Measurements from ENCODE around the gene GUCY1A1. TPM values are rescaled to one million over a fixed set of nuclear protein-coding genes. Genes with fewer than 3 reads are reported as not detected.

Gene GUCY1A1
- total RNA-seq, result not detected

- H3K36me3 Mint-ChIP-seq (ENCODE audit: low read depth), result no peaks in the 10 kb centered on the region
- ChIA-PET CTCF (no interaction called here), POLR2A (interaction anchor here (1.3 kb wide), 1 partner anchor 287 kb away, joined by 3 read pairs; the partner anchor contains the start of gene CTSO)
- H3K4me1 Mint-ChIP-seq, result peaks cover 15% of the 10 kb centered on the region
- H3K27me3 Mint-ChIP-seq, result peaks cover 61% of the 10 kb centered on the region
- H3K4me3 Mint-ChIP-seq, result peak within 1 kb of the TSS; percentile 74
- H3K27ac Mint-ChIP-seq, result no peak within 1 kb of the TSS
- no peak for DNase-seq
- H3K9me3 Mint-ChIP-seq, result no peaks in the 10 kb centered on the region
Measured at GRCh38 chr4:155666344-155667221, at the start of gene GUCY1A1. TSS of gene GUCY1A1 (plus strand) at chr4:155666848. CDS start at chr4:155696868, 30,020 bp downstream.

- no peaks in the 10 kb centered on the region for H3K4me1 Mint-ChIP-seq
- peaks cover 5% of the 10 kb centered on the region for H3K27me3 Mint-ChIP-seq
- ChIA-PET POLR2A (no interaction called here), CTCF (no interaction called here)
- H3K9me3 Mint-ChIP-seq, result no peaks in the 10 kb centered on the region
- DNase-seq, result no peak
- H3K4me3 Mint-ChIP-seq, result no peak overlapping the region
- no peaks in the 10 kb centered on the region for H3K36me3 Mint-ChIP-seq (ENCODE audit: low read depth)
- H3K27ac Mint-ChIP-seq, result no peak overlapping the region
Measured at GRCh38 chr4:155617296-155617695, 49.4 kb upstream of the GUCY1A1 start.

- H3K27ac Mint-ChIP-seq, result no peak overlapping the region
- DNase-seq, result no peak
- CTCF ChIA-PET, result no interaction called here
- no peaks in the 10 kb centered on the region for H3K9me3 Mint-ChIP-seq
- H3K36me3 Mint-ChIP-seq (ENCODE audit: low read depth), result no peaks in the 10 kb centered on the region
- peaks cover 5% of the 10 kb centered on the region for H3K27me3 Mint-ChIP-seq
- no peaks in the 10 kb centered on the region for H3K4me1 Mint-ChIP-seq
- H3K4me3 Mint-ChIP-seq, result no peak overlapping the region
- POLR2A ChIA-PET, result no interaction called here
Measured at GRCh38 chr4:155618183-155618838, 48.3 kb upstream of the GUCY1A1 start.

GRCh38 chr4:155620637-155621036 lies 46.0 kb upstream of the GUCY1A1 start:
- no peak overlapping the region for H3K27ac Mint-ChIP-seq

GRCh38 chr4:155624478-155624877 lies 42.2 kb upstream of the GUCY1A1 start:
- H3K36me3 Mint-ChIP-seq (ENCODE audit: low read depth), result no peaks in the 10 kb centered on the region
- no peak for DNase-seq
- ChIA-PET CTCF (no interaction called here), POLR2A (no interaction called here)
- no peak overlapping the region for H3K4me3 Mint-ChIP-seq
- H3K27ac Mint-ChIP-seq, result no peak overlapping the region
- H3K9me3 Mint-ChIP-seq, result no peaks in the 10 kb centered on the region
- no peaks in the 10 kb centered on the region for H3K27me3 Mint-ChIP-seq
- H3K4me1 Mint-ChIP-seq, result no peaks in the 10 kb centered on the region

More at GRCh38 chr4:155620637-155621036, 46.0 kb upstream of the GUCY1A1 start:
- Mint-ChIP-seq H3K4me3 (no peak overlapping the region), H3K36me3 (ENCODE audit: low read depth) (no peaks in the 10 kb centered on the region), H3K27me3 (peaks cover 2% of the 10 kb centered on the region), H3K4me1 (no peaks in the 10 kb centered on the region), H3K9me3 (no peaks in the 10 kb centered on the region)
- ChIA-PET CTCF (no interaction called here), POLR2A (no interaction called here)
- DNase-seq, result no peak

- no peak for DNase-seq
- no peaks in the 10 kb centered on the region for H3K4me1 Mint-ChIP-seq
- H3K27ac Mint-ChIP-seq, result no peak overlapping the region
- no peak overlapping the region for H3K4me3 Mint-ChIP-seq
- ChIA-PET CTCF (no interaction called here), POLR2A (no interaction called here)
- no peaks in the 10 kb centered on the region for H3K27me3 Mint-ChIP-seq
- H3K36me3 Mint-ChIP-seq (ENCODE audit: low read depth), result no peaks in the 10 kb centered on the region
- no peaks in the 10 kb centered on the region for H3K9me3 Mint-ChIP-seq
Measured at GRCh38 chr4:155626561-155626960, 40.1 kb upstream of the GUCY1A1 start.

- no peak for DNase-seq
- Mint-ChIP-seq H3K4me1 (no peaks in the 10 kb centered on the region), H3K4me3 (no peak overlapping the region), H3K36me3 (ENCODE audit: low read depth) (no peaks in the 10 kb centered on the region), H3K27me3 (no peaks in the 10 kb centered on the region), H3K27ac (no peak overlapping the region), H3K9me3 (no peaks in the 10 kb centered on the region)
- CTCF ChIA-PET, result no interaction called here
- POLR2A ChIA-PET, result no interaction called here
Measured at GRCh38 chr4:155629183-155629825, 37.3 kb upstream of the GUCY1A1 start.

- Mint-ChIP-seq H3K27ac (no peak overlapping the region), H3K4me3 (no peak overlapping the region), H3K27me3 (no peaks in the 10 kb centered on the region), H3K4me1 (no peaks in the 10 kb centered on the region), H3K9me3 (no peaks in the 10 kb centered on the region), H3K36me3 (ENCODE audit: low read depth) (no peaks in the 10 kb centered on the region)
- POLR2A ChIA-PET, result no interaction called here
- CTCF ChIA-PET, result no interaction called here
- DNase-seq, result no peak
Measured at GRCh38 chr4:155629956-155630355, 36.7 kb upstream of the GUCY1A1 start.

- Mint-ChIP-seq H3K36me3 (ENCODE audit: low read depth) (no peaks in the 10 kb centered on the region), H3K4me3 (no peak overlapping the region), H3K9me3 (no peaks in the 10 kb centered on the region), H3K4me1 (no peaks in the 10 kb centered on the region), H3K27me3 (no peaks in the 10 kb centered on the region), H3K27ac (no peak overlapping the region)
- POLR2A ChIA-PET, result no interaction called here
- no peak for DNase-seq
- CTCF ChIA-PET, result no interaction called here
Measured at GRCh38 chr4:155632310-155632840, 34.3 kb upstream of the GUCY1A1 start.

- peaks cover 17% of the 10 kb centered on the region for H3K4me1 Mint-ChIP-seq
- POLR2A ChIA-PET, result no interaction called here
Measured at GRCh38 chr4:155638195-155638965, 28.3 kb upstream of the GUCY1A1 start.

GRCh38 chr4:155639704-155640523 lies 26.7 kb upstream of the GUCY1A1 start:
- H3K36me3 Mint-ChIP-seq (ENCODE audit: low read depth), result no peaks in the 10 kb centered on the region
- no peaks in the 10 kb centered on the region for H3K9me3 Mint-ChIP-seq
- peaks cover 17% of the 10 kb centered on the region for H3K27me3 Mint-ChIP-seq
- CTCF ChIA-PET, result no interaction called here
- H3K4me3 Mint-ChIP-seq, result no peak overlapping the region
- POLR2A ChIA-PET, result no interaction called here
- no peak for DNase-seq
- H3K27ac Mint-ChIP-seq, result no peak overlapping the region
- H3K4me1 Mint-ChIP-seq, result peaks cover 17% of the 10 kb centered on the region

More at GRCh38 chr4:155638195-155638965, 28.3 kb upstream of the GUCY1A1 start:
- Mint-ChIP-seq H3K4me3 (no peak overlapping the region), H3K27ac (no peak overlapping the region), H3K36me3 (ENCODE audit: low read depth) (no peaks in the 10 kb centered on the region), H3K9me3 (no peaks in the 10 kb centered on the region), H3K27me3 (peaks cover 17% of the 10 kb centered on the region)
- DNase-seq, result no peak
- CTCF ChIA-PET, result no interaction called here

- Mint-ChIP-seq H3K27me3 (peaks cover 17% of the 10 kb centered on the region), H3K9me3 (no peaks in the 10 kb centered on the region), H3K36me3 (ENCODE audit: low read depth) (no peaks in the 10 kb centered on the region), H3K4me1 (peaks cover 17% of the 10 kb centered on the region), H3K27ac (no peak overlapping the region), H3K4me3 (no peak overlapping the region)
- DNase-seq, result no peak
- ChIA-PET POLR2A (no interaction called here), CTCF (no interaction called here)
Measured at GRCh38 chr4:155640751-155641150, 25.9 kb upstream of the GUCY1A1 start.

All from activated CD4-positive, alpha-beta memory T cell treated with anti-CD3 and anti-CD28 coated beads, Interleukin-2, amount 10 ng/mL, durations not matched to agents 7 days and 5 days (primary cell).